Mesenchymal stem cell (in vitro differentiated cells and primary cell): ENCODE measurements around the gene SCN4A.
"Not testable (repeated sequence)": the region's sequence is repeated elsewhere in the genome, so short reads cannot be mapped to it uniquely, and the experiment has no call there.

Experiments used
- DNase-seq: peaks from one replicate; pipeline ENCODE4 v3.0.0-alpha.2; 2013
- H2AFZ ChIP-seq: one replicate; pipeline ENCODE4 v1.6.1; 2013; ENCODE audit warnings: low read depth, mild to moderate bottlenecking, control low read depth, inconsistent platforms, low read length, moderate library complexity
- H2AK5ac ChIP-seq: 2 replicates; pipeline ENCODE4 v1.6.1; 2013; ENCODE audit warnings: low read length, moderate library complexity, mild to moderate bottlenecking, inconsistent platforms; ENCODE audit not compliant: severe bottlenecking
- H2BK120ac ChIP-seq: one replicate; pipeline ENCODE4 v1.6.1; 2013; ENCODE audit warnings: low read depth, mild to moderate bottlenecking, inconsistent platforms, low read length, moderate library complexity
- H2BK12ac ChIP-seq, 2 experiments: one replicate each; pipeline ENCODE4 v1.6.1; 2013; ENCODE audit warnings: inconsistent platforms in 2 of 2, low read length in 2 of 2, mild to moderate bottlenecking in 2 of 2, moderate library complexity in 2 of 2, control low read depth in 1 of 2
- H2BK15ac ChIP-seq: one replicate; pipeline ENCODE4 v1.6.1; 2013; ENCODE audit warnings: mild to moderate bottlenecking, low read depth, inconsistent platforms; ENCODE audit not compliant: poor library complexity, severe bottlenecking
- H2BK5ac ChIP-seq: 2 replicates; pipeline ENCODE4 v1.6.1; 2013; ENCODE audit warnings: low read depth, mild to moderate bottlenecking, low read length, control low read depth, inconsistent platforms; ENCODE audit not compliant: poor library complexity, severe bottlenecking
- H3K14ac ChIP-seq, 2 experiments: one replicate each; pipeline ENCODE4 v1.6.1; 2013; ENCODE audit warnings: inconsistent platforms in 2 of 2, low read length in 2 of 2, control low read depth in 1 of 2, mild to moderate bottlenecking in 1 of 2, moderate library complexity in 1 of 2
- H3K18ac ChIP-seq, 2 experiments: one replicate each; pipeline ENCODE4 v1.6.1; 2013; ENCODE audit warnings: inconsistent platforms in 2 of 2, low read length in 2 of 2, control low read depth in 1 of 2, low read depth in 1 of 2, mild to moderate bottlenecking in 1 of 2
- H3K23ac ChIP-seq, 2 experiments: one replicate each; pipeline ENCODE4 v1.6.1; 2013; ENCODE audit warnings: inconsistent platforms in 2 of 2, low read length in 2 of 2, mild to moderate bottlenecking in 2 of 2, moderate library complexity in 2 of 2, control low read depth in 1 of 2
- H3K27ac ChIP-seq: 2 replicates; pipeline ENCODE4 v1.5.1; 2013; ENCODE audit warnings: mild to moderate bottlenecking, moderate library complexity, low read length, control low read depth, inconsistent platforms; ENCODE audit not compliant: poor library complexity, severe bottlenecking
- H3K27me3 ChIP-seq, 2 experiments: 2 replicates each; pipeline versions ENCODE4 v1.6.1 to v1.7.0; 2013; ENCODE audit warnings: low read length in 2 of 2, mild to moderate bottlenecking in 2 of 2, moderate library complexity in 2 of 2, control low read depth in 1 of 2, inconsistent platforms in 1 of 2; ENCODE audit not compliant: control insufficient read depth in 1 of 2, insufficient read depth in 1 of 2
- H3K36me3 ChIP-seq, 2 experiments: 2 replicates each; pipeline versions ENCODE4 v1.6.1 to v1.7.0; 2013; ENCODE audit warnings: low read length in 2 of 2, control low read depth in 1 of 2, inconsistent platforms in 1 of 2, low read depth in 1 of 2, mild to moderate bottlenecking in 1 of 2; ENCODE audit not compliant: insufficient read depth in 2 of 2, control insufficient read depth in 1 of 2
- H3K4ac ChIP-seq, 2 experiments: one replicate each; pipeline ENCODE4 v1.6.1; 2013; ENCODE audit warnings: inconsistent platforms in 2 of 2, low read length in 2 of 2, mild to moderate bottlenecking in 2 of 2, moderate library complexity in 2 of 2, control low read depth in 1 of 2, low read depth in 1 of 2
- H3K4me1 ChIP-seq: 2 replicates; pipeline ENCODE4 v1.6.1; 2013; ENCODE audit warnings: low read depth, low read length, control low read depth; ENCODE audit not compliant: control insufficient read depth, insufficient read depth
- H3K4me2 ChIP-seq: 2 replicates; pipeline ENCODE4 v1.6.1; 2013; ENCODE audit warnings: low read length, mild to moderate bottlenecking, inconsistent platforms; ENCODE audit not compliant: poor library complexity, severe bottlenecking
- H3K4me3 ChIP-seq, 2 experiments: 2 replicates each; pipeline versions ENCODE4 v1.5.1 to v1.7.0; 2013; ENCODE audit warnings: low read length in 2 of 2, mild to moderate bottlenecking in 2 of 2, control low read depth in 1 of 2, low read depth in 1 of 2; ENCODE audit not compliant: insufficient read depth in 1 of 2
- H3K79me1 ChIP-seq: replicated peaks from 2 replicates; pipeline ENCODE4 v1.6.1; 2013; ENCODE audit warnings: mild to moderate bottlenecking, control low read depth, low read length, inconsistent platforms; ENCODE audit not compliant: poor library complexity, severe bottlenecking
- H3K9ac ChIP-seq: 2 replicates; pipeline ENCODE4 v1.7.0; 2013; ENCODE audit warnings: mild to moderate bottlenecking, low read length, moderate library complexity
- H3K9me3 ChIP-seq: 2 replicates; pipeline ENCODE4 v1.7.0; 2013; ENCODE audit warnings: mild to moderate bottlenecking, low read length; ENCODE audit not compliant: control insufficient read depth
- H4K8ac ChIP-seq: one replicate; pipeline ENCODE4 v1.6.1; 2013; ENCODE audit warnings: inconsistent platforms, mild to moderate bottlenecking, low read length, moderate library complexity
- H4K91ac ChIP-seq: one replicate; pipeline ENCODE4 v1.6.1; 2013; ENCODE audit warnings: mild to moderate bottlenecking, low read length, inconsistent platforms
- WGBS: methylation state at CpG from one replicate; pipeline ENCODE4 v1.1.7; 2013; ENCODE audit warnings: mixed read lengths; 5-methylcytosine and 5-hydroxymethylcytosine counted together

Gene SCN4A

GRCh38 chr17:63984651-63985386, 12.1 kb upstream of the SCN4A start:
- Histone ChIP-seq H2AFZ (no peak overlapping the region), H2BK15ac (no peak overlapping the region), H3K14ac (peak overlapping the region in 1 of 2 experiments; percentile 22), H3K9ac (peak overlapping the region; percentile 21), H3K9me3 (peaks cover 5% of the 10 kb centered on the region), H3K4me1 (peaks cover 13% of the 10 kb centered on the region), H2BK120ac (no peak overlapping the region), H3K79me1 (no peaks in the 10 kb centered on the region), H3K36me3 (no peaks in the 10 kb centered on the region), H3K4ac (no peak overlapping the region), H3K18ac (peak overlapping the region in 1 of 2 experiments; percentile 7), H3K4me3 (no peak overlapping the region), H2BK5ac (no peak overlapping the region), H2AK5ac (no peak overlapping the region), H3K27ac (no peak overlapping the region), H3K4me2 (no peak overlapping the region), H3K27me3 (peaks cover 9 to 12% of the 10 kb centered on the region in 2 experiments), H3K23ac (no peak overlapping the region), H4K8ac (no peak overlapping the region), H2BK12ac (peak overlapping the region in 1 of 2 experiments; percentile 42), H4K91ac (peak overlapping the region; percentile 31)
- 79% methylated on average over 13 of the region's 16 CpGs for WGBS
- peak; percentile 88 for DNase-seq

DNA sequence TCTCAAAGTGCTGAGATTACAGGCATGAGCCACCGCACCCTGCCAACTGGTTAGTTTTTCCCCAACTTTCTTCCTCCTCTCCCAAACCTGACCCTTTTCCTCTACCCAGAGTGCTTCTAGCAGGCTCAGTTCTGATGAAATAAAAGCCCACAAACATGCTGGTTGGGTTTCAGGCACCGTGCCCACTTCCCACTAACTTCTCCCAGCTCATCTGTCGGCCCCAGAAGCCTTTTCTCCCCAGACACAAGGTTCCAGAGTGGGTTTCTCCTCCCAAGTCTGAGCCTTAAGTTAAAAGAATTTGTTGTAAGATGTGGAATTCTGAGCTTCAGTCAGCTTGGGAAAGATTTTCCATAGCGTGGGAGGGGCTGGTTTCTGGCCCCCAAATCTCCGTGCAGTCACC, 11.5 kb upstream of the SCN4A start:
- Histone ChIP-seq H3K4me1 (peaks cover 13% of the 10 kb centered on the region), H3K9ac (peak overlapping the region; percentile 21), H3K36me3 (no peaks in the 10 kb centered on the region), H2AK5ac (no peak overlapping the region), H2BK15ac (no peak overlapping the region), H3K27me3 (peaks cover 3 to 6% of the 10 kb centered on the region in 2 experiments), H3K27ac (no peak overlapping the region), H3K14ac (no peak overlapping the region), H3K79me1 (no peaks in the 10 kb centered on the region), H3K23ac (no peak overlapping the region), H3K9me3 (peaks cover 5% of the 10 kb centered on the region), H4K91ac (no peak overlapping the region), H2BK12ac (no peak overlapping the region), H3K4me2 (no peak overlapping the region), H2BK120ac (no peak overlapping the region), H3K18ac (no peak overlapping the region), H3K4me3 (no peak overlapping the region), H4K8ac (no peak overlapping the region), H2AFZ (no peak overlapping the region), H2BK5ac (no peak overlapping the region), H3K4ac (no peak overlapping the region)
- DNase-seq = no peak
- 69% methylated on average over 4 of the region's 5 CpGs for WGBS

DNA sequence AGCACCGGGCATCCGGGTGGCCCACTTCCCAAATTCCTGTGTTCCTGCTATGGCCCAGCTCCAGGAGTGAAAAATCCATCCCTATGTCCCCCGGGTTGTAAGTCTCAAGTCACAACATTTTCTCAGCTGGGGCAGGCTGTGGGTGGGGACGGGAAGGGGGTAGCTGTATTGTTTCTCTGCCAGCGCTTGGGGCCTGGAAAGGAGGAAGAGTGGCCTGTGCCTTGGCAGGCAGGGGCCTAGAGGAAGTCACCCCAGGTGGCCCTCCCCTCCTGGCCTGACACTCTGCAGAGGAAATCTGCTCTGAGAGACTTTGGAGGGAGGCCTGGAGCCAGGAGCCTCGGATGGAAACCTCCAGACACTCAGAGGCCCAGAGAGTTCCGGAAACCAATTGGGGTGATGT, 10.6 kb upstream of the SCN4A start:
- no peak overlapping the region for H3K4me2 ChIP-seq
- H3K9me3 ChIP-seq = peaks cover 5% of the 10 kb centered on the region
- DNase-seq = no peak
- no peak overlapping the region for H2BK15ac ChIP-seq
- H2AFZ ChIP-seq = no peak overlapping the region
- 90% methylated on average over 7 of the region's 7 CpGs for WGBS
- no peak overlapping the region for H2AK5ac ChIP-seq
- H3K23ac ChIP-seq = no peak overlapping the region
- H3K27ac ChIP-seq = no peak overlapping the region
- H4K8ac ChIP-seq = no peak overlapping the region
- H3K4me1 ChIP-seq = peaks cover 9% of the 10 kb centered on the region
- peaks cover 0 to 3% of the 10 kb centered on the region in 2 experiments for H3K27me3 ChIP-seq
- H4K91ac ChIP-seq = no peak overlapping the region
- H3K4ac ChIP-seq = no peak overlapping the region
- H3K9ac ChIP-seq = no peak overlapping the region
- no peaks in the 10 kb centered on the region for H3K79me1 ChIP-seq
- H3K18ac ChIP-seq = no peak overlapping the region
- H2BK5ac ChIP-seq = no peak overlapping the region
- H3K36me3 ChIP-seq = no peaks in the 10 kb centered on the region
- H2BK120ac ChIP-seq = no peak overlapping the region
- H2BK12ac ChIP-seq = no peak overlapping the region
- no peak overlapping the region for H3K14ac ChIP-seq
- no peak overlapping the region for H3K4me3 ChIP-seq

GRCh38 chr17:63982641-63983040, 9.9 kb upstream of the SCN4A start:
- not testable (repeated sequence) for H3K79me1 ChIP-seq, H2BK120ac ChIP-seq, H2AFZ ChIP-seq, H3K4me1 ChIP-seq, H3K4me3 ChIP-seq, H2BK5ac ChIP-seq, H3K36me3 ChIP-seq, H2BK12ac ChIP-seq, H2AK5ac ChIP-seq, H3K18ac ChIP-seq, H4K8ac ChIP-seq, H3K23ac ChIP-seq, H3K27ac ChIP-seq, H3K27me3 ChIP-seq, H3K9ac ChIP-seq, H3K4me2 ChIP-seq, H3K4ac ChIP-seq, H3K9me3 ChIP-seq, H2BK15ac ChIP-seq, DNase-seq, H4K91ac ChIP-seq, H3K14ac ChIP-seq
- 81% methylated on average over 2 of the region's 2 CpGs for WGBS
